GM21737 (cell line): ENCODE data around the gene SUPT3H.

Source experiments
- ATAC-seq: cut with Tn5 transposase; IDR thresholded peaks from one replicate; pipeline ENCODE4 v1.9.1; 2021; ENCODE audit warnings: mild to moderate bottlenecking, moderate library complexity; ENCODE audit not compliant: unreplicated experiment

Gene SUPT3H

DNA sequence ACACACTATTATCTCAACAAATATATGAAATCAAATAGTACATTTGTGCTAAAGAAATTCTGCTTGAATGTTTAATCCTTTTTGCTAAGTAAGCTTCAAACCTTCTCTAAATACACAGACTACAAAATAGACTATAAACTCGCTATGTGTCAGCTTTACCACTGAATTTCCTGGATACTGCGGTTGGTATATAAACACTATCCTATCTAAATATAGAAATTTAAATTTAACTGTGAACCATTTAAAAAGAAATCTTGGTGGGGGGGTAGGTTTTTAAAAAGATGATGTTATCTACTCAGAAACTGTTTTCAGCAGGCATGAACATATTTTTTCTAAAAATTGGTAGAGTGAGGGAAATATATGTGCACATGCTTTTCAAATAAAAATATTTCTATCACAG is 356.1 kb downstream of the SUPT3H start:
- ATAC-seq, result no peak

DNA sequence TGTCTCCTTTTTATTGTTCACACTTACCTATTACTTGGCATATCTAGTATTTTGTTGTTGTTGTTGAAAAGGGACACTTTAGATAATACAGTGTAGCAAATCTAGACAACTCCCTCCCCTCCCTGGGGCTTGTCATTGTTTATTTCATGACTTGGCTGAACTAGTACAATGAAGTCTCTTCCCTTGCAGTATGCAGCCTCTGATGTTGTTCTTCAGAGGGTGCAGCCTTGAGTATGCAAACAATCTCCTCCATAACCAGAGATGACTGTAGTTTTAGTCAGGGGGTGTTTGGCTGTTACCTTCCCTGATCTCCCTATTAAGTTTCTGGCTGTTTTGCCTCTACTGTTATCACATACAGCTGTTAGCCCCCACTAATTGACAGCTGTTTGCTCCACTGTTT is 365.0 kb downstream of the SUPT3H start:
- no peak for ATAC-seq

DNA sequence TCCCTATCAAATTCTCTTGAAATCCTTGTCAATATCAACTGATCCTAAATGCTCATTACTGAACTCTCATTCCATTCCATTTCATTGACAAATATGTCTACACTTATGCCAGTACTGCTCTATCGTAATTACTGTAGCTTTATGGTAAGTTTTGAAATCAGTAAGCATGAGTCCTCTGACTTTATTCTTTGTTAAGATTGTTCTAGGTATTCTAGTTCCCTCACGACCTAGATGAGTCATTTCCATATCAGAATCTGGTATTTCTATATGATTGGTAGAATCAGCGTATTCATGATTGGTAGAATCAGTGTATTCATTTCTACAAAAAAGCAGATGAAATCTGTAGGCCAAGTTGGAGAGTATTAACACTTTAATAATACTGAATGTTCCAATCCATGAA is 368.2 kb downstream of the SUPT3H start:
- no peak for ATAC-seq

- ATAC-seq, result no peak
Observed at GRCh38 chr6:45006893-45007292, 370.8 kb downstream of the SUPT3H start.

GRCh38 chr6:45003961-45004360 is 373.8 kb downstream of the SUPT3H start:
- ATAC-seq, result no peak

- ATAC-seq, result no peak
Observed at GRCh38 chr6:45003387-45003786, 374.3 kb downstream of the SUPT3H start.

- no peak for ATAC-seq
Observed at GRCh38 chr6:45002390-45003105, 375.2 kb downstream of the SUPT3H start.

DNA sequence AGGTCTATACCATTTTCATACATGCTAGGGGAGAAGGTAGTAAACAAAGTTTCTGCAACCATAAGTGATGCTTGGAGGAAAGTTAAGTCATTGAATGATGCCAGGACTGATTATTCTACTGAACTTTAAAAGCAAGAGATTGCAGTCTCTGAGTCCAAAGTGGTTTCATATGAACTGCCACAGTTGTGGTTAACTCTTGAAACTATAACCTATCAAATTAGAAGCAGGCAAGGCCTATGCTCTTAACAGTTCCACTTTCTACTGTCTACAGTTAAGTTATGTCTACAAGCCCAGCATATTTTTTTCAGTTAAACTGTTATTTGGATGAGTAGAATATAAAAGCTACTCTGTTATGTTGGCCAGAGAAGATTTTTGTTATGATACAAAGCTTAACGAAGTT is 376.1 kb downstream of the SUPT3H start:
- ATAC-seq, result peak; percentile 91

DNA sequence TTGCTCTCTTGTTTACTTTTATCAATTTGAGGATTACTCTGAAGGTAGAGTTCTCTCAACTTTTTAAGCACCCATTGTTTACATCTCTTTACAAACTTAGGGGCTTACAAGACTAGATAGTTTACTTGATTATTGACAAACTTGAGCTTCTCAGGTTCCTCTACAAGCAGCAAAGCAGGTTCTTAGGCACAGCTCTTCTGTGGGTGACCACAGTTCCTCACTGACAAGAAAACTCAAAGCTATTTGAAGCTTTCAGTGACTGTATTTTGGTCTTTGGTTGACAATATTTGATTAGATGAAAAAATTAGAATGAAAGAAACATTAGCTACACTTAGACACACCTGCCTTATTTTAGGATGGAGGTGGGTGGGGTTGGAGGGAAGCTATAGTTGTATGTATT is 376.9 kb downstream of the SUPT3H start:
- no peak for ATAC-seq

GRCh38 chr6:44999066-44999465 is 378.7 kb downstream of the SUPT3H start:
- no peak for ATAC-seq

GRCh38 chr6:44995486-44996132 is 382.1 kb downstream of the SUPT3H start:
- ATAC-seq, result no peak

DNA sequence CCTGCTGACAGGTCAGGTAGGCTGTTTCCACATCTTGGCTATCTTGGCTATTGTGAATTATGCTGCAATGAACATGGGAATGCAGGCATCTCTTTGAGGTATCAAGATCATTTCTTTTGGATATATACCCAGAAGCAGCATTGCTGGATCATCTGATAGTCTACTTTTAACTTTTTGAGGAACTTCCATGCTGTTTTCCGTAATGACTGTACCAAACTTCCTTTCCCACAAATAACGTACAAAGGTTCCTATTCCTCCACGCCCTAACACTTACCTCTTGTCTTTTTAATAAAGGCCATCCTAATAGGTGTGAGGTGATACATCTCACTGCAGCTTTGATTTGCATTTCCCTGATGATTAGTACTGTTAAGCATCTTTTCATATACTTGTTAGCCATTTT is 388.3 kb downstream of the SUPT3H start:
- no peak for ATAC-seq

- ATAC-seq, result no peak
Observed at GRCh38 chr6:44985006-44985405, 392.7 kb downstream of the SUPT3H start.

GRCh38 chr6:44983467-44984365 is 394.0 kb downstream of the SUPT3H start:
- no peak for ATAC-seq

GRCh38 chr6:44980841-44981240 is 396.9 kb downstream of the SUPT3H start:
- ATAC-seq, result no peak

DNA sequence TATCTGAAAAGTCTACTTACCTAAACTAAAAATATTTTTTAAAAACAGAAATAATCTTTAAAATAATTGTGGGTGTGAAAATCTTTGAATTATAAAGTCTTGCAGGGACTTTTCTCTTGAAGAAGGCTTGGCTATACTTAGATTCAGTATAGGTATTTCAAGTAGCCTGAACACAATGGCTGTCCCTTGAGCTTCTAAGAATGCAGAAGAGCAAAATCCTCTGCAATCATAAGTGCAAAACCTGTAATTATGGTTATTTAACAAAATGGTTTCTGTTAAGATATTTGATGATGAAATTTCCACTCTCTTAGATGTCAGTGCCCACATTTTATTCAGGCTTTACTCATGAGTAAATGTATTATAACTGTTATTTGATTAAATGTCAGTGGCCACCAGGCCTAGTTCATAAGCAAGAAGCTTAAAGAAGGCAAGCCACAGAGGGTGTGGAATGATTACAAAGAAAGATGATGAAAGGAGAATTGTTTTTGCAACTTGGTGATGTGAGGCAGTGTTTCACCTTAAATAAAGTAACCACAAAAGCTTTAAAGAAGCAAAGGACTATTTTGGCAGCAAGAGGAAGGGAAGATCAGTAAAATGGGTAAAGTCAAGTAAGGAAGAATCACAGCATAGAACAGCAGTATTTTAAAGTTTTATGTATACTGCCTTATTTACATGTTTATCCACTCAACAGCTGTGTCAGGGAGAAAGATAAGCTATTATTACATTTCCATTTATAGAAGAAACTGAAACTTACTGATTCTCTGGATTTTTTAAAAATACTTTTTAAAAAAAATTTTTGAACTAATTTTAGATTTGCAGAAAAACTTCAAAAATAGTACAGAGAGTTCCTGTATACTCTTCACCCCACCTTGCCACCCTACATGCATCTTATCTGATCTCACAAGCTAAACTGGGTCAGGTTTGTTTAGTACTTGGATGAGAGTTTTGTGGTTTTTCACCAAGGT is 400.8 kb downstream of the SUPT3H start:
- no peak for ATAC-seq

DNA sequence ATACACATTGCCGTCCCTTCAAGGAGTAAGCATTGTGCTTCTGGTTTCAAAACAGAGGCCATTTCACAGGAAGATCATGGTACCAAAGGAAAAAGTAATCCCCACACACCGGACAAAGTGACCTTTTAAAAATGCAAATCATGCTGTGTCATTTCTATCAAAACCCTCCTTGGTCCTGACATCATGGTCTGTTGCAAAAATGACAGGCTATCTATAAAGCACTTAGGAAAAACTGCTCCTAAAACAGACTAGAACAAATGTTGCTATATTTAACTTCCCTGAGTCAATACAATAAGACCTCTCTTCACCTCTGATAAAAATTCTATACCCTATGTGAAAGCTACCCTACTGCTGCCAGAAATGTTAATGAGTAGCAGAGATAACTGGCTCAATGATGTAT is 403.2 kb downstream of the SUPT3H start:
- no peak for ATAC-seq

- ATAC-seq, result no peak
Observed at GRCh38 chr6:44972709-44973108, 405.0 kb downstream of the SUPT3H start.

DNA sequence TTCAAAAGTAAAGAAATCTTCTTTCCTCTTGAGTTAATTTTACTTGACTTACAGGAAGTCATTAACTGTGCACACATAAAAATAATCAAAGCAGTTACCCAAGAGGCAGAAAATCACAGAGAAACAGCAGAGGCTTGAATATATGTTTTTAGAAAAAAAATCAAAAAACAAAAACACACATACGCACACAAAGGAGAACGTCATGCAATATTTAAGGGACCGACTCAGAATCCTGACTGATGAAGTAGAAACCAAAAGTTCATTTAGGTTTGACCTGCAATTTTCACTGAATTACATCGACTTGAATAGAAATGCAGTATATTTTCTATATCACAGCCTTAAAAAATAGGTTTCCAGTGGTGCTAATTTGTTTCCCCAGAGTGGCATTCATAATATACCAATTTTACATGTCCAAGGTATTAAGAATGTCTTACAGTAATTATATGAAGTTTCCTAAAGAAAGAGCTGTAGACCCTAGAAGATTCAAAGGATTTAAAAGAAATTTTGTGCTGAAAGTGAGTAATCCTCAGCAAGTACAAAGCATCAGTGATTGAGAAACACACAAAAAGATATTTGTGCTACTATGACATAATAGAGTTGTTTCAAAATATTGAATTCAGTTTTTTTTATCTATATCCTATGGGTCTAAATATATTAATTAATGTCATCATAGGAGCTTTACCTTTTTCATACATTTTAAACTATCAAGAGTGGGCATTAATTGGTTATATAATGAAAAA is 408.1 kb downstream of the SUPT3H start:
- no peak for ATAC-seq

GRCh38 chr6:44967481-44967880 is 410.3 kb downstream of the SUPT3H start:
- ATAC-seq, result no peak
